ENCODE measurements around the gene RNF26. TPM values are rescaled to one million over a fixed set of nuclear protein-coding genes. Genes with fewer than 3 reads are reported as not detected.

RNF26 gene
- polyA plus RNA-seq, 1 experiment, result 27.1 TPM

GRCh38 chr11:119300198-119300964, 33.9 kb upstream of the RNF26 start:
- no peaks in the 10 kb centered on the region for H3K9me3 ChIP-seq (ENCODE audit: control insufficient read depth, insufficient read depth, low read length)
- H3K27ac ChIP-seq (ENCODE audit: low read depth, low read length), result no peak overlapping the region
- H3K27me3 ChIP-seq (ENCODE audit: control insufficient read depth, insufficient read depth, low read length), result no peaks in the 10 kb centered on the region
- no peak overlapping the region for H3K4me3 ChIP-seq (ENCODE audit: low read depth, low read length)
- POLR2A ChIA-PET, result no interaction called here
- DNase-seq (ENCODE audit: low read depth, low spot score), result no peak
- CTCF ChIA-PET, result interaction anchor here (0.7 to 2.5 kb wide), 6 partner anchors 17 to 244 kb away, joined by 3 to 11 read pairs (median 4); no protein-coding TSS in a partner anchor
- no peak for TF ChIP-seq CTCF (IDR thresholded peaks at IDR 0.05; ENCODE audit: low read depth, low read length)

GRCh38 chr11:119303227-119303718, 31.1 kb upstream of the RNF26 start:
- Histone ChIP-seq H3K27me3 (ENCODE audit: control insufficient read depth, insufficient read depth, low read length) (no peaks in the 10 kb centered on the region), H3K27ac (ENCODE audit: low read depth, low read length) (no peak overlapping the region), H3K9me3 (ENCODE audit: control insufficient read depth, insufficient read depth, low read length) (no peaks in the 10 kb centered on the region), H3K4me3 (ENCODE audit: low read depth, low read length) (no peak overlapping the region)
- CTCF ChIA-PET, result interaction anchor here (0.7 to 7.3 kb wide), 3 partner anchors 19 to 53 kb away, joined by 3 to 57 read pairs (median 3); no protein-coding TSS in a partner anchor
- TF ChIP-seq CTCF (IDR thresholded peaks at IDR 0.05; ENCODE audit: low read depth, low read length), result no peak
- DNase-seq (ENCODE audit: low read depth, low spot score), result no peak
- POLR2A ChIA-PET, result no interaction called here

- TF ChIP-seq CTCF (IDR thresholded peaks at IDR 0.05; ENCODE audit: low read depth, low read length), result no peak
Measured at GRCh38 chr11:119305556-119306372, 28.6 kb upstream of the RNF26 start.

GRCh38 chr11:119306373-119306890, 27.9 kb upstream of the RNF26 start:
- H3K4me3 ChIP-seq (ENCODE audit: low read depth, low read length), result no peak overlapping the region
- TF ChIP-seq CTCF (IDR thresholded peaks at IDR 0.05; ENCODE audit: low read depth, low read length), result no peak
- H3K27me3 ChIP-seq (ENCODE audit: control insufficient read depth, insufficient read depth, low read length), result no peaks in the 10 kb centered on the region
- no peak for DNase-seq (ENCODE audit: low read depth, low spot score)
- ChIA-PET CTCF (interaction anchor here (0.8 to 7.3 kb wide), 5 partner anchors 16 to 212 kb away, joined by 3 to 57 read pairs (median 4); partner anchors contain the start of gene CBL), POLR2A (no interaction called here)
- peak overlapping the region; percentile 39 for H3K27ac ChIP-seq (ENCODE audit: low read depth, low read length)
- no peaks in the 10 kb centered on the region for H3K9me3 ChIP-seq (ENCODE audit: control insufficient read depth, insufficient read depth, low read length)

More at GRCh38 chr11:119305556-119306372, 28.6 kb upstream of the RNF26 start:
- Histone ChIP-seq H3K4me3 (ENCODE audit: low read depth, low read length) (no peak overlapping the region), H3K27ac (ENCODE audit: low read depth, low read length) (peak overlapping the region; percentile 21), H3K9me3 (ENCODE audit: control insufficient read depth, insufficient read depth, low read length) (no peaks in the 10 kb centered on the region), H3K27me3 (ENCODE audit: control insufficient read depth, insufficient read depth, low read length) (no peaks in the 10 kb centered on the region)
- DNase-seq (ENCODE audit: low read depth, low spot score), result no peak
- CTCF ChIA-PET, result interaction anchor here (0.8 to 7.3 kb wide), 4 partner anchors 17 to 211 kb away, joined by 3 to 57 read pairs (median 4); partner anchors contain the start of gene CBL
- POLR2A ChIA-PET, result no interaction called here

Measured in AG04450 (cell line).